ENCODE measurements around the gene HBA1. TPM values are rescaled to one million over a fixed set of nuclear protein-coding genes. Genes with fewer than 3 reads are reported as not detected.

HBA1 gene
- total and polyA plus RNA-seq, 9 of the 15 experiments (the other 6 are each of a cell fraction or from before 2014, with no cell fraction given): 128 to 2,388 (median 380) TPM

DNA sequence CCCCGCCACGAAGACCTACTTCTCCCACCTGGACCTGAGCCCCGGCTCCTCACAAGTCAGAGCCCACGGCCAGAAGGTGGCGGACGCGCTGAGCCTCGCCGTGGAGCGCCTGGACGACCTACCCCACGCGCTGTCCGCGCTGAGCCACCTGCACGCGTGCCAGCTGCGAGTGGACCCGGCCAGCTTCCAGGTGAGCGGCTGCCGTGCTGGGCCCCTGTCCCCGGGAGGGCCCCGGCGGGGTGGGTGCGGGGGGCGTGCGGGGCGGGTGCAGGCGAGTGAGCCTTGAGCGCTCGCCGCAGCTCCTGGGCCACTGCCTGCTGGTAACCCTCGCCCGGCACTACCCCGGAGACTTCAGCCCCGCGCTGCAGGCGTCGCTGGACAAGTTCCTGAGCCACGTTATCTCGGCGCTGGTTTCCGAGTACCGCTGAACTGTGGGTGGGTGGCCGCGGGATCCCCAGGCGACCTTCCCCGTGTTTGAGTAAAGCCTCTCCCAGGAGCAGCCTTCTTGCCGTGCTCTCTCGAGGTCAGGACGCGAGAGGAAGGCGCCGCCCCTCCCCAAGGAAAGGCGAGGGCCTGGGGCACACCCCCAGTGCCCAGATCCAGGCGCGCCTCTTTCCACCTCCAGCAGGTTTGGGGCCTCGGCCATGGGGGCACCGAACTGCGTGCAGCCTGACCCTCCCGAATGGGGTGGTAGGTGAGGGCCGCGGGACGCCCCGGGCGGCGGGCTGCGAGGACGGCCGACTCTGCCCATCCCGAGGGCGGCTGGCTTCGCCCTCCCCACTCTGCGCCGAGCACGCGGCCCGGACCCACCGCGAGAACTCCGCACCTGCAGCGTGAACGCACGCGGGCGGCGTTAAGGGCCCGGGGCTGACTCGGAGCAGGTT, 4.4 kb downstream of the HBA1 start (continued):
- TF ChIP-seq L3MBTL2 (IDR thresholded peaks at IDR 0.05) (peak; percentile 100), TAF15 (IDR thresholded peaks at IDR 0.05; ENCODE audit: low read depth, low read length) (peak; percentile 65; the same call in 1 of the 2 replicates), ZNF507 (tag; conservative IDR thresholded peaks at IDR 0.05) (no peak), EGR1 (conservative IDR thresholded peaks at IDR 0.05) (peak; percentile 17; the same call in 1 of the 2 replicates), USF1 (CRISPR knock-in tag; IDR thresholded peaks at IDR 0.05) (peak; percentile 62; the same call in 1 of the 2 replicates), ZNF639 (CRISPR knock-in tag; conservative IDR thresholded peaks at IDR 0.05 in 1 of 2, IDR thresholded peaks at IDR 0.05 in 1 of 2) (peak in 1 of 2 experiments; percentile 53; a peak in 1 of 4 replicates), NEUROD1 (IDR thresholded peaks at IDR 0.05; ENCODE audit: borderline replicate concordance, low read depth, low read length, partially characterized antibody) (peak; percentile 44), SAFB (IDR thresholded peaks at IDR 0.05; ENCODE audit: borderline replicate concordance, low read depth, low read length) (peak; percentile 87), DMBX1 (CRISPR knock-in tag; IDR thresholded peaks at IDR 0.05; ENCODE audit: borderline replicate concordance) (peak; percentile 75; the same call in 1 of the 2 replicates), HCFC1 (IDR thresholded peaks at IDR 0.05; ENCODE audit: low read depth, low read length) (0 out of 2 replicates have a peak, but pooled peaks have one; percentile 44), TEAD4 (IDR thresholded peaks at IDR 0.05; ENCODE audit: low read length) (peak; percentile 42; the same call in 1 of the 2 replicates), TEAD4 (CRISPR knock-in tag; IDR thresholded peaks at IDR 0.05; ENCODE audit: borderline replicate concordance) (peak; percentile 99), NR3C1 (CRISPR knock-in tag; IDR thresholded peaks at IDR 0.05) (peak; percentile 99), CHD2 (IDR thresholded peaks at IDR 0.05; ENCODE audit: low read depth, low read length) (peak; percentile 96), MLX (CRISPR knock-in tag; conservative IDR thresholded peaks at IDR 0.05) (0 out of 4 replicates have a peak, but pooled peaks of 1 of the 2 experiments have one; percentile 90), CHD1 (IDR thresholded peaks at IDR 0.05; ENCODE audit: low read length) (peak; percentile 45), HDAC2 (IDR thresholded peaks at IDR 0.05) (peak; percentile 42; the same call in 1 of the 2 replicates), ARHGAP35 (IDR thresholded peaks at IDR 0.05; ENCODE audit: partially characterized antibody) (peak; percentile 84), PRMT5 (CRISPR knock-in tag; IDR thresholded peaks at IDR 0.05) (peak; percentile 93), NR4A1 (CRISPR knock-in tag; IDR thresholded peaks at IDR 0.05) (no peak; the same call in 1 of the 2 replicates), NR4A1 (tag; IDR thresholded peaks at IDR 0.05) (peak; percentile 90)
- TF ChIP-seq, protein P1, sequence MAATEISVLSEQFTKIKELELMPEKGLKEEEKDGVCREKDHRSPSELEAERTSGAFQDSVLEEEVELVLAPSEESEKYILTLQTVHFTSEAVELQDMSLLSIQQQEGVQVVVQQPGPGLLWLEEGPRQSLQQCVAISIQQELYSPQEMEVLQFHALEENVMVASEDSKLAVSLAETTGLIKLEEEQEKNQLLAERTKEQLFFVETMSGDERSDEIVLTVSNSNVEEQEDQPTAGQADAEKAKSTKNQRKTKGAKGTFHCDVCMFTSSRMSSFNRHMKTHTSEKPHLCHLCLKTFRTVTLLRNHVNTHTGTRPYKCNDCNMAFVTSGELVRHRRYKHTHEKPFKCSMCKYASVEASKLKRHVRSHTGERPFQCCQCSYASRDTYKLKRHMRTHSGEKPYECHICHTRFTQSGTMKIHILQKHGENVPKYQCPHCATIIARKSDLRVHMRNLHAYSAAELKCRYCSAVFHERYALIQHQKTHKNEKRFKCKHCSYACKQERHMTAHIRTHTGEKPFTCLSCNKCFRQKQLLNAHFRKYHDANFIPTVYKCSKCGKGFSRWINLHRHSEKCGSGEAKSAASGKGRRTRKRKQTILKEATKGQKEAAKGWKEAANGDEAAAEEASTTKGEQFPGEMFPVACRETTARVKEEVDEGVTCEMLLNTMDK (IDR thresholded peaks at IDR 0.05; ENCODE audit: borderline replicate concordance, insufficient read depth, low read depth, low read length, poor library complexity, severe bottlenecking): peak; percentile 17
